Osteoblast (primary cell): ENCODE data around the gene ZNF521. TPM values are rescaled to one million over a fixed set of nuclear protein-coding genes. Genes with fewer than 3 reads are reported as not detected.

Source experiments
- DNase-seq: peaks from one replicate; pipeline ENCODE4 v3.0.0; 2011; ENCODE audit warnings: low spot score, mixed read lengths; ENCODE audit not compliant: insufficient read length; ENCODE audit errors: missing footprints
- H2AFZ ChIP-seq: 2 replicates; pipeline ENCODE4 v1.6.0; 2011; ENCODE audit warnings: mild to moderate bottlenecking, low read length
- H3K27ac ChIP-seq: 2 replicates; pipeline ENCODE4 v1.5.1; 2011; ENCODE audit warnings: mild to moderate bottlenecking, low read depth, low read length, moderate library complexity
- H3K27me3 ChIP-seq: 2 replicates; pipeline ENCODE4 v1.6.0; 2012; ENCODE audit warnings: mild to moderate bottlenecking, control low read depth, inconsistent platforms, low read length, moderate library complexity; ENCODE audit not compliant: insufficient read depth
- H3K36me3 ChIP-seq: 2 replicates; pipeline ENCODE4 v1.5.1; 2011; ENCODE audit warnings: mild to moderate bottlenecking, low read length, control low read depth, moderate library complexity; ENCODE audit not compliant: insufficient read depth
- H3K4me1 ChIP-seq: 2 replicates; pipeline ENCODE4 v1.5.1; 2011; ENCODE audit warnings: mild to moderate bottlenecking, low read length, control low read depth, moderate library complexity; ENCODE audit not compliant: insufficient read depth
- H3K4me2 ChIP-seq: 2 replicates; pipeline ENCODE4 v1.6.0; 2011; ENCODE audit warnings: mild to moderate bottlenecking, low read length; ENCODE audit not compliant: insufficient read depth
- H3K4me3 ChIP-seq: fragments of 200-600 bp; sonication (generic); 3 replicates; pipeline ENCODE4 v1.5.1; 2012; ENCODE audit warnings: mild to moderate bottlenecking, low read length, inconsistent platforms; ENCODE audit not compliant: insufficient read depth
- H3K79me2 ChIP-seq: 2 replicates; pipeline ENCODE4 v1.6.0; 2012; ENCODE audit warnings: mild to moderate bottlenecking, low read length, control low read depth, inconsistent platforms; ENCODE audit not compliant: insufficient read depth
- H3K9me3 ChIP-seq: 2 replicates; pipeline ENCODE4 v1.5.1; 2011; ENCODE audit warnings: low read depth, low read length, control low read depth
- H4K20me1 ChIP-seq: 2 replicates; pipeline ENCODE4 v1.6.0; 2012; ENCODE audit warnings: mild to moderate bottlenecking, low read length, control low read depth; ENCODE audit not compliant: insufficient read depth
- CTCF ChIP-seq: IDR thresholded peaks from 2 replicates; pipeline ENCODE4 v1.5.1; 2011; ENCODE audit warnings: mild to moderate bottlenecking, low read depth, low read length, moderate library complexity; ENCODE audit errors: extremely low read depth
- total RNA-seq: library from RNA; depleted of rRNA; stranded (reverse); fragments of >200 nt; gene quantifications from 2 replicates; pipeline ENCODE4 v1.2.3, GENCODE V29; 2012

ZNF521 gene
- total RNA-seq, 1 donor, result 27.5 TPM

- peaks cover 28% of the 10 kb centered on the region for H3K27me3 ChIP-seq
- H3K9me3 ChIP-seq, result no peaks in the 10 kb centered on the region
- DNase-seq, result no peak
- H3K36me3 ChIP-seq, result no peaks in the 10 kb centered on the region
- H3K79me2 ChIP-seq, result no peaks in the 10 kb centered on the region
- no peak overlapping the region for H3K27ac ChIP-seq
- no peak overlapping the region for H3K4me2 ChIP-seq
- no peak overlapping the region for H2AFZ ChIP-seq
- no peaks in the 10 kb centered on the region for H4K20me1 ChIP-seq
- no peaks in the 10 kb centered on the region for H3K4me1 ChIP-seq
- no peak for TF ChIP-seq CTCF
- no peak overlapping the region for H3K4me3 ChIP-seq
These were observed 6.7 kb downstream of the ZNF521 start for GRCh38 chr18:25345081-25345866.

GRCh38 chr18:25341831-25342230 is 10.1 kb downstream of the ZNF521 start:
- no peak for DNase-seq
- Histone ChIP-seq H3K27me3 (peaks cover 5% of the 10 kb centered on the region), H3K36me3 (no peaks in the 10 kb centered on the region), H3K4me2 (no peak overlapping the region), H3K9me3 (no peaks in the 10 kb centered on the region), H2AFZ (no peak overlapping the region), H3K4me3 (no peak overlapping the region), H3K79me2 (no peaks in the 10 kb centered on the region), H3K27ac (no peak overlapping the region), H3K4me1 (no peaks in the 10 kb centered on the region), H4K20me1 (no peaks in the 10 kb centered on the region)
- TF ChIP-seq CTCF, result no peak

GRCh38 chr18:25340762-25341161 is 11.2 kb downstream of the ZNF521 start:
- no peak overlapping the region for H3K4me2 ChIP-seq
- no peak overlapping the region for H3K27ac ChIP-seq
- no peaks in the 10 kb centered on the region for H3K9me3 ChIP-seq
- H3K4me3 ChIP-seq, result no peak overlapping the region
- H4K20me1 ChIP-seq, result no peaks in the 10 kb centered on the region
- DNase-seq, result no peak
- no peaks in the 10 kb centered on the region for H3K4me1 ChIP-seq
- no peaks in the 10 kb centered on the region for H3K36me3 ChIP-seq
- TF ChIP-seq CTCF, result no peak
- H2AFZ ChIP-seq, result no peak overlapping the region
- no peaks in the 10 kb centered on the region for H3K79me2 ChIP-seq
- H3K27me3 ChIP-seq, result peaks cover 3% of the 10 kb centered on the region

GRCh38 chr18:25335676-25336075 is 16.3 kb downstream of the ZNF521 start:
- H3K27ac ChIP-seq, result no peak overlapping the region
- H3K4me3 ChIP-seq, result no peak overlapping the region
- H3K79me2 ChIP-seq, result no peaks in the 10 kb centered on the region
- no peak for DNase-seq
- no peak overlapping the region for H3K4me2 ChIP-seq
- H2AFZ ChIP-seq, result no peak overlapping the region
- H3K4me1 ChIP-seq, result no peaks in the 10 kb centered on the region
- TF ChIP-seq CTCF, result no peak
- no peaks in the 10 kb centered on the region for H4K20me1 ChIP-seq
- no peaks in the 10 kb centered on the region for H3K9me3 ChIP-seq
- H3K36me3 ChIP-seq, result no peaks in the 10 kb centered on the region
- H3K27me3 ChIP-seq, result no peaks in the 10 kb centered on the region
